Hematopoietic multipotent progenitor cell treated with erythropoietin and hydrocortisone succinate and interleukin-3 and kit ligand, for 8 days (in vitro differentiated cells): ENCODE data around the gene ERBB2.
"Not testable (repeated sequence)": the region's sequence is repeated elsewhere in the genome, so short reads cannot be mapped to it uniquely, and the experiment has no call there.

Experiments
- DNase-seq: peaks from one replicate; pipeline ENCODE4 v3.0.0-alpha.2; 2015

ERBB2 gene

GRCh38 chr17:39705786-39706348 is 6.0 kb downstream of the ERBB2 start:
- DNase-seq = no peak

GRCh38 chr17:39706383-39706782 is 6.5 kb downstream of the ERBB2 start:
- DNase-seq = no peak

GRCh38 chr17:39706921-39707337 is 7.1 kb downstream of the ERBB2 start:
- DNase-seq = no peak

- no peak for DNase-seq
Measured at GRCh38 chr17:39709319-39709997, 9.6 kb downstream of the ERBB2 start.

GRCh38 chr17:39709998-39710964 is 10.4 kb downstream of the ERBB2 start:
- no peak for DNase-seq

GRCh38 chr17:39711071-39711470 is 11.2 kb downstream of the ERBB2 start:
- not testable (repeated sequence) for DNase-seq

- no peak for DNase-seq
Measured at GRCh38 chr17:39711851-39712250, 12.0 kb downstream of the ERBB2 start.

- no peak for DNase-seq
Measured at GRCh38 chr17:39714234-39714633, 14.4 kb downstream of the ERBB2 start.

GRCh38 chr17:39715375-39716072 is 15.7 kb downstream of the ERBB2 start:
- DNase-seq = no peak

- DNase-seq = no peak
Measured at GRCh38 chr17:39716073-39716818, 16.4 kb downstream of the ERBB2 start.

GRCh38 chr17:39716879-39717536 is 17.1 kb downstream of the ERBB2 start:
- no peak for DNase-seq

GRCh38 chr17:39717660-39718059 is 17.8 kb downstream of the ERBB2 start:
- no peak for DNase-seq

- no peak for DNase-seq
Measured at GRCh38 chr17:39719563-39720355, 19.9 kb downstream of the ERBB2 start.

GRCh38 chr17:39722104-39722503 is 22.2 kb downstream of the ERBB2 start:
- no peak for DNase-seq

GRCh38 chr17:39722965-39723848 is 23.3 kb downstream of the ERBB2 start:
- DNase-seq = peak; percentile 60

GRCh38 chr17:39724731-39725130 is 24.9 kb downstream of the ERBB2 start:
- DNase-seq = no peak

GRCh38 chr17:39725923-39726322 is 26.1 kb downstream of the ERBB2 start:
- not testable (repeated sequence) for DNase-seq

- DNase-seq = no peak
Measured at GRCh38 chr17:39726617-39727016, 26.8 kb downstream of the ERBB2 start.

GRCh38 chr17:39727556-39727955 is 27.7 kb downstream of the ERBB2 start:
- no peak for DNase-seq
